ENCODE data around the gene CTSF.

- TF ChIP-seq CTCF (IDR thresholded peaks at IDR 0.05) (no peak), EZH2 (IDR thresholded peaks at IDR 0.05; ENCODE audit: borderline replicate concordance, insufficient read depth, low read depth, low read length, poor library complexity, severe bottlenecking) (no peak)
Observed at GRCh38 chr11:66529069-66529468, 39.3 kb downstream of the CTSF start.
